GM21737 (cell line): ENCODE results near the gene ATG2A.

Experiments used
- ATAC-seq: cut with Tn5 transposase; IDR thresholded peaks from one replicate; pipeline ENCODE4 v1.9.1; 2021; ENCODE audit warnings: mild to moderate bottlenecking, moderate library complexity; ENCODE audit not compliant: unreplicated experiment

ATG2A gene

DNA sequence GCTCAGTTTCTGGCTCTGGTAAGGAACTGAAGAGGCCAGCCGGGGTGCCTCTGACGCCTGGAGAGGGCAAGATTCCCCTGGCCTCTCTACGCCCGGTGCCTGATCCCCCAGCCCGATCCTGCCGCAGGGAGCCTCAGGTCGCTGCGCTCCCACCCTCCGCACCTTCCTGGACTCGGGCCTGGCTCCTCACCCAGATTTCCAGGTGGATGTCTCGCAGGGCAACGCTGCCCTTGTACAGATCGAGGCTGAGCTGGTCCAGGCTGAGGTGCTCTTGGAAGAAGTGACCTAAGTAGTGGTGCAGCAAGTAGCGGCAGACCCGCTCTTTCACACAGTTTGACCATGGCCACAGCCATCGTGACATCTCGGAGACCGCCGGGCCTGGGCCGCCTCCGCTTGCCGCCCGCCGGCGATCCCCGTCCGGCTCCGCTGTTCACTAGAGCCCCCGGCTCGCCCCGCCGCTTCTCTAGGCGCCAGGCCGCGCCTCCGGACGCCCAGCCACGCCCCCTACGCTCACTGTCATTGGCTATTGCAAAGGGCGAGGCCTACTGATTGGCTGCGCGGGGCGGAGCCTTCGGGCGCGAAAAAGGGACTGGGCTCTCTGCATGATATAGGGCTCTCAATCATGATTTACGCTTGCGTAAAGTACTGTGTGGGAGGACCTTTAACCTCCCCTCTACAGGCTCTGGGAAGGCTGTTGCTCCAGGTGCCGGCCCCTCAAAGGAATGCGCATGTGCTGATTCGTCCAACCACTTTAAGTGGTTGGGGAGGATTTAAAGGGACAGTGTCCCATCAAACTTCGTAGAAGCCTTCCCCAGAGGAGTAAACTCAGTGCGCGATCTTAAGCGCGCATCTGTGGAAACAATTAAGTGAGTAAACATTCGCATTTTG, at the start of gene ATG2A:
TSS of gene ATG2A (minus strand) at position 435 of the 888 bp plus-strand sequence. CDS start at position 361, 74 bp downstream.
- peak; percentile 90 for ATAC-seq

DNA sequence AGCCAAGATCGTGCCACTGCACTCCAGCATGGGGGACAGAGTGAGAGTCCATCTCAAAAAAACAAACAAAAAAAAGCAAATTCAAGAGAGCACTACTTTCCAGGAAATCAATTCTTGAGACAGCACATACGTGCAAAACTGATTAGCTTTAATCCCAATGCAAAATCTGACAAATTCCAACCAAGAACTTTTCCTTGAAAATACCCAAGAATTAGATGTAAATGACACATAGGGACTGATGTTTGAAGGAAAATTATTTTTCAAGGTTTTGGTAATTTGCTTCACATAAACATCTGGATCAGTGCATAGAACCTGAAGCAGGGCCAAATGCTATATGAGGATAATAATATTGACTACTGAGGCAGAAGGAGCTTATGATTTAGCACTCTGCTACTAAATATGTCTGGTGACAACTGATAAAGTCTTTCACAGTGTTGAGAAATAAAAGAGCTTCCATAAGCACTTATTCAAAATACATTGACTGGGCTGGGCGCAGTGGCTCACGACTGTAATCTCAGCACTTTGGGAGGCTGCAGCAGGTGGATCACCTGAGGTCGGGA, 46.1 kb upstream of the ATG2A start:
- ATAC-seq: no peak

GRCh38 chr11:64960719-64961118, 43.7 kb upstream of the ATG2A start:
- no peak for ATAC-seq

DNA sequence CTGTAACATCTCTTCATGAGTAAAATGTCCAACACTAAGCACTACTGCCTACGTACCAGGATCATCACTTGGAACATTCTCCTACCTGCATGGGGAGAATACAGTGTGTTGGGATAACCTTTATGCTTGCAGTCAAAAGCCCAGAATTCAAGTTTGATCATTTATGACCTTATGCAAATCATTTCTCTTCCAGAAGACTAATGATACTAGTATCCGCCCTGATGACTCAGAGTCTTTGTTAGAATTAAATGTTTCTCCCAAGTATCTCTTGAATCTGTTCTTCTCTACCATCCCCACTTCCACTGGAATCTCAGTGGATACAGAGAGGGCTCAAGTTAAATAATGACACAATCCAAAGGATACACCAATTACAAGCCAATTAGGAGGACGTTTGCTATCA, 42.5 kb upstream of the ATG2A start:
- no peak for ATAC-seq

DNA sequence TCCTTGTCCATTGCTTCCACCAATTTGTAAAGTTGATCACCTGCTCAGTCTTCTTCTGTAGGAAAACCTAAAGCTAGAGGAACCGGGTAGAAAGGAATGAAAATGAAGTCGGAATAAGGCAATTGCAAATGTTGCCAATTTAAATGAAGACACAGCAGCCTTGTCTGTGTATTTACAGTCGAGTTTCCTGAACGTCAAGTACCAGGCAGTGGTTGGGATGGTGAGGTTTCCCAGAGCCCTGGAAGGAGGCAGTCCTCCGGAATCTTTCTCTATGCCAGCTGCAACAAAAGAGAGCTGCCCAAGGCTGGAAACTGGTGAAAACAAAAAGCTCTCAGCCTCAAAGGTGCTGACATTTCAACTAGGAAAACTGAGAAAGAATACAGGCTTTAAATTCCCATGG, 37.2 kb upstream of the ATG2A start:
- no peak for ATAC-seq

- ATAC-seq: no peak
Measured at GRCh38 chr11:64951529-64951928, 34.5 kb upstream of the ATG2A start.

GRCh38 chr11:64947208-64947814, 30.3 kb upstream of the ATG2A start:
- ATAC-seq: no peak

DNA sequence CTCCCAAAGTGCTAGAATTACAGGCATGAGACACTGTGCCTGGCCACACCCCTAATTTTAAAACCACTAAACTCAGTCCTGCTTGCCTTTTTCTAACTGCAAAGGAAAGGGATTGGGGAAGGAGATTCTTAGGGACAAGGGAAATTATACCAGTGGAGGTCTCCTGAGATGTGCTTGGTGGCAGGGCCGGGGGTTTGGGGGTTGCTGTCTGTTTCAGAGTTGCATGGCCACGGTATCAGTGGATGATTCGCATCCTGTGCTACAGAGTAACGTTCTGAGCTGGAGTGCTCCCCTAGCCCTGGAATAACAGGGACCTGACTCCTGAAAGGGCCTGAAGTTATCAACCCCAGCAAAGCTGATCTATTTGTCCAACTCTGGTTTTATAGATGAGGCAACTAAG, 19.5 kb upstream of the ATG2A start:
- ATAC-seq: no peak

DNA sequence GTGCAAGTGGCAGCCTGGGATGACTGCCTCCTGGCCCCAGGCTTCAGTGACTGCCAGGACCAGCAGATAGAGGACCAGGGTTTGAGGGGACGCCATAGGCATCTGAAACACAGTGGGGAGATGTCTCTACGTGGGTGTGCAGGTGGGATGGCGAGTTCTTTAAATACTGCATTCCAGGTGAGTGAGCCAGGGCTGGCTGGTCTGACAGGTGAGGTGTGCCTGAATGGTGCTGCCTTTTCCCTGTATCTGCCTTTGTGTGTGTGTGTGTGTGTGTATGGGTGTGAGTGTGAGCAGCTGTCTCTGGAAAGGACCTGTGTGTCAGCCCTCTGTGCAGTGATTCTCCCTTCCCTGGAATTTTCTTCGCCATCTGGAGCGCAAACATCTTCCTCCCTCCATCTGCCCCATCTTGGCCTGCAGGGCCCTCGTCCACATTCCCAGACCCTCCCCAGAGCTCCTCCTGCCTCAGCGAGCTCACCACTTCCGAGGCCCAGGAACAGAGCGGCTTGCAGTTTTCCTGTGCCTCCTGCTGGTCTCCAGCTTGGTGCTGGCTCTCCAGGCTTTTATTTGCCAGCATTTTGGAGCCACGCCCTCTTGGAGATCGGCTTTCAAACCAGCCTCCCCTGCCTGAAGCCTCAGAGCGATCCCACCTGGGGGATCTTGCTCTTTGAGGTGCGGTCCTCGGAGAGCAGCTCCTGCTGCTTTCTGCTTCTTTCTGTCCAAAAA, 18.5 kb upstream of the ATG2A start, which contains the start of gene GPHA2:
TSS of gene GPHA2 (minus strand) at position 535 of the 723 bp plus-strand sequence. CDS start at position 102, 433 bp downstream.
- ATAC-seq: no peak

GRCh38 chr11:64934682-64935358, 17.8 kb upstream of the ATG2A start:
- no peak for ATAC-seq

DNA sequence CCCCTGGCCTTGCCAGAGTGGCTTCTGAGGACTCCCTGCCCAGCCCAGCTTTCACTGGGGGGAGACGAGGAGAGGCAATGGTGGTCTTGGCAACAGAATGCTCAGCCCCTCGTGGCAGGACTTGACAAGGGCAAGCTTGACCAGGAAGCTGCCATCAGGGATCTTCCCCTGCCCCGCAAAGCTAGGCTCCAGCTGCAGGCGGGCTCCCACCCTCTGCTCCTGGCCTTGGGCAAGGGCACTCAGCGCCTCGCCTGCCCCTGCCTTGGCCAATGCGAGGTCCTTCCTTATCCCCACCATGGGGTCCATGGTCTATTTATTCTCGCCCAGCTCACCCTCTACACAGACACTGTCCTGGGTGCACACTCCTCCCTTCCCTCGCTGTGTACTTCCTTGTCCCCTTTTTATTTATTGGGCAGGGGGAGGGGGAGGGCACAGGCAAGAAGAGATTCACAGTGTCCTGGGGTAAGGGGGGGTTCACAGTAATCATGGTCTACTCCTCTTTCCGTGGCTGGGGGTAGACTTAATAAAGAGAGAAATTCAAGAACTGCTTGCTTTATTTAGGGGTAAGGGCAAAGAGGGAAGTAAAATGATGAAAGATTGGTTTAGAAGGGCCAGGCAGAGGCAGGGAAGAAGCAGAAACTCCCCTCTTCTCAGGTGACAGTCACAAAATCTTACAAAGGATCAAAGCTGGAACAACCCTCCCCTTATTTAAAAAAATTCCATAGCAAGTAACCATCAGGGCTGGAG, 17.1 kb upstream of the ATG2A start:
- no peak for ATAC-seq

- no peak for ATAC-seq
Measured at GRCh38 chr11:64933213-64933934, 16.4 kb upstream of the ATG2A start.

- ATAC-seq: no peak
Measured at GRCh38 chr11:64932324-64932723, 15.3 kb upstream of the ATG2A start.

DNA sequence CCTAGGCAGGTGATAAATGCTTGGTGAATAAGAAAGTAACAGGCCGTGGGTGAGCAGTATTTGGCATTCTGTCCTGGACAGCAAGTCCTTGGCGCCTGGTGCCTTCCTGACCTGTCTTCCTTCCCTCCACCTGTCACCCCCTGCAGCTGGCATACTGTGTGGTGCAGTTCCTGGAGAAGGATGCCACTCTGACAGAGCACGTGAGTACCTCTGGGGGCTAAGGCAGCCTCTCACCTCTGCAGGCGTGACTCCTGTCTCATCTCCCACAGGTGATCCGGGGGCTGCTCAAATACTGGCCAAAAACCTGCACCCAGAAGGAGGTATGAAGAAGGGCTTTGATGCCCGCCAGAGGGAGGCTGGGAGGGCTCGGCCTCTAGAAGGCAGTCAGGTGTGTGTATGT, 14.3 kb upstream of the ATG2A start:
- no peak for ATAC-seq

- no peak for ATAC-seq
Measured at GRCh38 chr11:64930340-64930739, 13.3 kb upstream of the ATG2A start.

DNA sequence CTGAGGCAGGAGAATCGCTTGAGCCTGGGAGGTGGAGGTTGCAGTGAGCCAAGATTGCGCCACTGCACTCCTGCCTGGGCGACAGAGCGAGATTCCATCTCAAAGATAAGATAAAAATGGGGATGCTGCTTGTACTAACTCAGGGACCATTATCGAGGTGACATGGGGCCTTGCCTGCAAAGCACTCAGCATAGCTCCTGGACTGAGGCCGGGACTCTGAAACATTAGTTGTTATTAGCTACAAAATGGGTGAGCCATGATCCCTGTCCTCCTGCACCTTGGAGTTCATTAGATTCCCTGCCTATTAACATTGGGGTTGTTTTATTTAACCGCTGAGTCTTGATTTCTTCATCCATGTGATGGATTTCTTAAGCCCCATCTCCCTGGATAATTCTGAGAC, 12.6 kb upstream of the ATG2A start:
- ATAC-seq: no peak

GRCh38 chr11:64928957-64929356, 11.9 kb upstream of the ATG2A start:
- no peak for ATAC-seq

DNA sequence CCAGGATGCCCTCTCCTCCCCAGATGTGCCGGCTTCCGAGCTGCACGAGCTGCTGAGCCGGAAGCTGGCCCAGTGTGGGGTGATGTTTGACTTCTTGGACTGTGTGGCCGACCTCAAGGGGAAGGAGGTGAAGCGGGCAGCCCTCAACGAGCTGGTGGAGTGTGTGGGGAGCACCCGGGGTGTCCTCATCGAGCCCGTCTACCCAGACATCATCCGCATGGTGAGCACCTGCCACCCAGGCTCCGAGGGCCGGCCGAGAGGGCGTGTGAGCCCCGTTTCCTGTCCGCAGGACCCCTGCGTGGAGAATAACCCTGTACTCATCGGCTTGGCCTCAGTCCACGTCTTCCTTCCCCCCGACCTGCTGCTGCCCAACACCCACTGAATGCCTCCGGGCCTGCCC, 9.7 kb upstream of the ATG2A start:
- no peak for ATAC-seq
